OCI-LY7 (cell line): ENCODE results near the gene ZFP36L2. TPM values are rescaled to one million over a fixed set of nuclear protein-coding genes. Genes with fewer than 3 reads are reported as not detected.

Experiments used
- BruUV-seq: library from RNA; stranded (reverse); fragments of 400-500 nt; replicated peaks from 2 replicates; lab custom pipeline; 2021; lab: Mats Ljungman, UMichigan
- CTCF ChIA-PET: fragments of 300-600 bp; sonication (Branson Sonifier 250); formaldehyde crosslinking; loops from one replicate; lab custom pipeline; 2022; ENCODE audit warnings: antibody characterized with exemption; ENCODE audit not compliant: unreplicated experiment; lab: Charles Lee
- POLR2A ChIA-PET: fragments of 300-600 bp; sonication (Branson Sonifier 250); formaldehyde crosslinking; loops from one replicate; lab custom pipeline; 2022; ENCODE audit warnings: antibody characterized with exemption; lab: Charles Lee
- DNase-seq: peaks from one replicate; pipeline ENCODE4 v3.0.0-alpha.2; 2015; ENCODE audit warnings: low spot score
- H2AFZ ChIP-seq: fragments of 200-600 bp; sonication (generic), shearing (Covaris generic); 2 replicates; pipeline ENCODE4 v1.6.1; 2014; ENCODE audit warnings: mild to moderate bottlenecking, antibody characterized with exemption, low read length, moderate library complexity
- H3K27ac ChIP-seq: fragments of 200-600 bp; sonication (generic); 2 replicates; pipeline ENCODE4 v1.5.1; 2014; ENCODE audit warnings: mixed run types, low read depth, mild to moderate bottlenecking, moderate library complexity, low read length, inconsistent platforms; ENCODE audit not compliant: poor library complexity, severe bottlenecking
- H3K36me3 ChIP-seq: fragments of 200-600 bp; sonication (generic); 2 replicates; pipeline ENCODE4 v1.6.1; 2014; ENCODE audit warnings: mild to moderate bottlenecking, antibody characterized with exemption, low read length, moderate library complexity, mixed read lengths; ENCODE audit not compliant: insufficient read depth
- H3K4me1 ChIP-seq: fragments of 200-600 bp; sonication (generic); 2 replicates; pipeline ENCODE4 v1.5.1; 2014; ENCODE audit warnings: mild to moderate bottlenecking, low read length; ENCODE audit not compliant: insufficient read depth, poor library complexity, severe bottlenecking
- H3K4me2 ChIP-seq: fragments of 200-600 bp; sonication (generic); 2 replicates; pipeline ENCODE4 v1.6.1; 2014; ENCODE audit warnings: mild to moderate bottlenecking, low read length
- H3K4me3 ChIP-seq: fragments of 200-600 bp; sonication (generic); 2 replicates; pipeline ENCODE4 v1.5.1; 2014; ENCODE audit warnings: mild to moderate bottlenecking, low read depth, low read length; ENCODE audit not compliant: poor library complexity, severe bottlenecking
- H3K79me2 ChIP-seq: fragments of 200-600 bp; sonication (generic); 2 replicates; pipeline ENCODE4 v1.6.1; 2016; ENCODE audit warnings: low read depth, mild to moderate bottlenecking, low read length, moderate library complexity, mixed read lengths; ENCODE audit not compliant: insufficient read depth
- H3K9me2 ChIP-seq: fragments of 200-600 bp; sonication (generic); 2 replicates; pipeline ENCODE4 v1.6.1; 2016; ENCODE audit warnings: mild to moderate bottlenecking, low read length, mixed read lengths; ENCODE audit not compliant: insufficient read depth
- H3K9me3 ChIP-seq: fragments of 200-600 bp; sonication (generic); 2 replicates; pipeline ENCODE4 v1.6.1; 2014; ENCODE audit warnings: mild to moderate bottlenecking, mixed run types, low read length, mixed read lengths
- H4K20me1 ChIP-seq: fragments of 200-600 bp; sonication (generic); 2 replicates; pipeline ENCODE4 v1.6.1; 2014; ENCODE audit warnings: mild to moderate bottlenecking, antibody characterized with exemption, low read length, moderate library complexity, mixed read lengths; ENCODE audit not compliant: insufficient read depth
- EZH2phosphoT487 ChIP-seq: fragments of 200-600 bp; sonication (generic); IDR thresholded peaks from 2 replicates; pipeline ENCODE4 v1.6.1; 2018; ENCODE audit warnings: low read depth, borderline replicate concordance, mild to moderate bottlenecking, mixed run types, antibody characterized with exemption, low read length, moderate library complexity, mixed read lengths
- intact Hi-C: fragments of 100-400 bp; cut with micrococcal nuclease; formaldehyde crosslinking; loops from one replicate; pipeline ENCODE4 v1.10.0; 2022; ENCODE audit not compliant: unreplicated experiment
- total RNA-seq, 2 experiments: library from RNA; depleted of rRNA in 1 of 2; stranded (reverse); fragments of >200 nt in 1 of 2; shearing (Covaris generic) in 1 of 2; gene quantifications; 2 replicates each; pipeline ENCODE4 v1.2.3, GENCODE V29; 2014 to 2022
- TF ChIP-seq, protein P1 (sequence below): fragments of 200-600 bp; sonication (generic); conservative IDR thresholded peaks from 2 replicates; pipeline ENCODE4 v1.5.1; 2014; ENCODE audit warnings: mild to moderate bottlenecking, antibody characterized with exemption, low read length, moderate library complexity, mixed read lengths

ZFP36L2 gene
- total RNA-seq, 2 experiments from 2014 or later, result 6.8 to 37.2 TPM

DNA sequence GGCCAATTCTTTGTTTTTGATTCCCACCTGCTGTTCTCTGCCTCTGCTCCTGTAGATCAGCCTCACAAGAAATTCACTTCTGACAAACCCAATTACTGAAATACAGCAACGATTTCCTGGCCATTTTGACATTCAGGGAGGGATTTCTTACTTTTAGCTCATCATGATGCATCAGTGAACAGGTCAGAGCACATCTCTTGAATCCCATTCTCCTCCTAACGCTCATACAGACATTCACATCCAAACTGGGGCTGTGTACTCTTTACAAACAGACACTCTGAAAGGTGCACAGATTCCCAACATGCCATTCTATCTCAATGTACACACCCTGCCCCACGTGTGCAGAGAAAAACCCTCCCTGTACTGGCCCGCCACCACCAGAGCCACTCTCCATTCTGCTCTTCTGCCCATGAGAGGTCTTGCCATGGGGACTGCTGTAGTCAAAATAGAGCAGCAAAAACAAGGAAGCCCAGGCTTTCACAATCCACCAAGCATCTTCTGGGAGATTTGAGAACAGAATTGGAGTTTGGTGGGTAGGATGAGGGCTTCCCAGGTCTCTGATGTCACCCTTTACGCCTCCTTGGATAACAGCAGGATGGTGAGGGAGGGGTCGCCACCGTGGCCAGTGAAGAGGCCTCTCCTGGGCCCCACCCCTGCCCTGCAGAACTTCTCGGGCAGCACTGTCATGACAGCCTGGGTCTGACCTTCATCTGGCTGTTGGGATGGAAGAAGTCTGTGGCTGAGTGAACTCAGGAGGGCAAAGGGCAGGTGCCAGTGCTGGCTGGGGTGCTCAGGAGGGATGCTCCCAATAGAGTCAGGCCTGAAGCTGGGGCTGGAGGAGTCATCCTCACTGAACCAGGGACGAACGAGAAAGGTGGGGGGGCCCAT is 41.9 kb upstream of the ZFP36L2 start:
- no peaks in the 10 kb centered on the region for H4K20me1 ChIP-seq
- H3K9me2 ChIP-seq, result no peaks in the 10 kb centered on the region
- H2AFZ ChIP-seq, result no peak overlapping the region
- CTCF ChIA-PET, result no interaction called here
- intact Hi-C loops, result no loop called here
- TF ChIP-seq, protein P1, sequence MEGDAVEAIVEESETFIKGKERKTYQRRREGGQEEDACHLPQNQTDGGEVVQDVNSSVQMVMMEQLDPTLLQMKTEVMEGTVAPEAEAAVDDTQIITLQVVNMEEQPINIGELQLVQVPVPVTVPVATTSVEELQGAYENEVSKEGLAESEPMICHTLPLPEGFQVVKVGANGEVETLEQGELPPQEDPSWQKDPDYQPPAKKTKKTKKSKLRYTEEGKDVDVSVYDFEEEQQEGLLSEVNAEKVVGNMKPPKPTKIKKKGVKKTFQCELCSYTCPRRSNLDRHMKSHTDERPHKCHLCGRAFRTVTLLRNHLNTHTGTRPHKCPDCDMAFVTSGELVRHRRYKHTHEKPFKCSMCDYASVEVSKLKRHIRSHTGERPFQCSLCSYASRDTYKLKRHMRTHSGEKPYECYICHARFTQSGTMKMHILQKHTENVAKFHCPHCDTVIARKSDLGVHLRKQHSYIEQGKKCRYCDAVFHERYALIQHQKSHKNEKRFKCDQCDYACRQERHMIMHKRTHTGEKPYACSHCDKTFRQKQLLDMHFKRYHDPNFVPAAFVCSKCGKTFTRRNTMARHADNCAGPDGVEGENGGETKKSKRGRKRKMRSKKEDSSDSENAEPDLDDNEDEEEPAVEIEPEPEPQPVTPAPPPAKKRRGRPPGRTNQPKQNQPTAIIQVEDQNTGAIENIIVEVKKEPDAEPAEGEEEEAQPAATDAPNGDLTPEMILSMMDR, result no peak
- no peak for TF ChIP-seq EZH2phosphoT487
- H3K36me3 ChIP-seq, result 0 out of 2 replicates have a peak, but pooled peaks cover 4% of the 10 kb centered on the region
- DNase-seq, result no peak
- no peak overlapping the region for H3K4me3 ChIP-seq
- no peak overlapping the region for H3K27ac ChIP-seq
- POLR2A ChIA-PET, result no interaction called here
- no TSS peak for BruUV-seq
- no peak overlapping the region for H3K4me2 ChIP-seq
- no peaks in the 10 kb centered on the region for H3K4me1 ChIP-seq
- no peaks in the 10 kb centered on the region for H3K79me2 ChIP-seq
- no peaks in the 10 kb centered on the region for H3K9me3 ChIP-seq

DNA sequence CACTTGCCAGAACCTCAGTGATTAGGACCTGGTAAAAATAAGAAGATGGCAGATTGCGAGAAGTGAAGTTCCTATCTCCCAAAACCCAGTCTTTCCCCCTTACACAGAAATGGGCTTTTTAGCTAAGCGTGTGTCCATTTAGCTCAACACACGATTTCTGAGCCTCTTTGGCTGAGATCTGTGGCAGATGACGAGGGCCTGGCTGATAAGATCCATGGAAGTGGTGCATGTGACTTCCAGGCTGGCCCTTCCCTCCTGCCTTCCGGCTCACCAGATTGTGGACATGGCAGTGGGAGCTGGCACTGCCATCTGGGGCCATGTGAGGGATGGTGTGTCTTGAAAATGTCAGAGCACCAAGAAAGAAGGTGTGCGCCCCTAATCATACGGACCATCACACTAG is 41.0 kb upstream of the ZFP36L2 start:
- Histone ChIP-seq H3K4me2 (no peak overlapping the region), H3K4me3 (no peak overlapping the region), H3K9me2 (no peaks in the 10 kb centered on the region), H2AFZ (no peak overlapping the region), H3K79me2 (no peaks in the 10 kb centered on the region), H3K4me1 (no peaks in the 10 kb centered on the region), H3K27ac (no peak overlapping the region), H3K36me3 (0 out of 2 replicates have a peak, but pooled peaks cover 4% of the 10 kb centered on the region), H3K9me3 (no peaks in the 10 kb centered on the region), H4K20me1 (no peaks in the 10 kb centered on the region)
- no TSS peak for BruUV-seq
- ChIA-PET CTCF (interaction anchor here (0.6 kb wide), 1 partner anchor 156 kb away, joined by 3 read pairs; no protein-coding TSS in a partner anchor), POLR2A (no interaction called here)
- intact Hi-C loops, result no loop called here
- TF ChIP-seq, protein P1, result no peak
- no peak for TF ChIP-seq EZH2phosphoT487
- DNase-seq, result no peak

GRCh38 chr2:43266711-43267111 is 40.3 kb upstream of the ZFP36L2 start:
- TF ChIP-seq EZH2phosphoT487, result no peak
- TF ChIP-seq, protein P1, result no peak
- intact Hi-C loops, result no loop called here
- ChIA-PET CTCF (interaction anchor here (0.6 kb wide), 1 partner anchor 157 kb away, joined by 3 read pairs; no protein-coding TSS in a partner anchor), POLR2A (no interaction called here)
- no peaks in the 10 kb centered on the region for H3K4me1 ChIP-seq
- H3K4me3 ChIP-seq, result no peak overlapping the region
- no peaks in the 10 kb centered on the region for H4K20me1 ChIP-seq
- H3K36me3 ChIP-seq, result 0 out of 2 replicates have a peak, but pooled peaks cover 4% of the 10 kb centered on the region
- no peak overlapping the region for H2AFZ ChIP-seq
- no peak overlapping the region for H3K4me2 ChIP-seq
- no peaks in the 10 kb centered on the region for H3K9me2 ChIP-seq
- BruUV-seq, result no TSS peak
- H3K79me2 ChIP-seq, result no peaks in the 10 kb centered on the region
- no peaks in the 10 kb centered on the region for H3K9me3 ChIP-seq
- DNase-seq, result no peak
- H3K27ac ChIP-seq, result no peak overlapping the region
